Osteoblast (primary cell): ENCODE data around the gene MUS81. TPM values are rescaled to one million over a fixed set of nuclear protein-coding genes. Genes with fewer than 3 reads are reported as not detected.

ENCODE experiments used
- DNase-seq: peaks from one replicate; pipeline ENCODE4 v3.0.0; 2011; ENCODE audit warnings: low spot score, mixed read lengths; ENCODE audit not compliant: insufficient read length; ENCODE audit errors: missing footprints
- H2AFZ ChIP-seq: 2 replicates; pipeline ENCODE4 v1.6.0; 2011; ENCODE audit warnings: mild to moderate bottlenecking, low read length
- H3K27ac ChIP-seq: 2 replicates; pipeline ENCODE4 v1.5.1; 2011; ENCODE audit warnings: mild to moderate bottlenecking, low read depth, low read length, moderate library complexity
- H3K27me3 ChIP-seq: 2 replicates; pipeline ENCODE4 v1.6.0; 2012; ENCODE audit warnings: mild to moderate bottlenecking, control low read depth, inconsistent platforms, low read length, moderate library complexity; ENCODE audit not compliant: insufficient read depth
- H3K36me3 ChIP-seq: 2 replicates; pipeline ENCODE4 v1.5.1; 2011; ENCODE audit warnings: mild to moderate bottlenecking, low read length, control low read depth, moderate library complexity; ENCODE audit not compliant: insufficient read depth
- H3K4me1 ChIP-seq: 2 replicates; pipeline ENCODE4 v1.5.1; 2011; ENCODE audit warnings: mild to moderate bottlenecking, low read length, control low read depth, moderate library complexity; ENCODE audit not compliant: insufficient read depth
- H3K4me2 ChIP-seq: 2 replicates; pipeline ENCODE4 v1.6.0; 2011; ENCODE audit warnings: mild to moderate bottlenecking, low read length; ENCODE audit not compliant: insufficient read depth
- H3K4me3 ChIP-seq: fragments of 200-600 bp; sonication (generic); 3 replicates; pipeline ENCODE4 v1.5.1; 2012; ENCODE audit warnings: mild to moderate bottlenecking, low read length, inconsistent platforms; ENCODE audit not compliant: insufficient read depth
- H3K79me2 ChIP-seq: 2 replicates; pipeline ENCODE4 v1.6.0; 2012; ENCODE audit warnings: mild to moderate bottlenecking, low read length, control low read depth, inconsistent platforms; ENCODE audit not compliant: insufficient read depth
- H3K9me3 ChIP-seq: 2 replicates; pipeline ENCODE4 v1.5.1; 2011; ENCODE audit warnings: low read depth, low read length, control low read depth
- H4K20me1 ChIP-seq: 2 replicates; pipeline ENCODE4 v1.6.0; 2012; ENCODE audit warnings: mild to moderate bottlenecking, low read length, control low read depth; ENCODE audit not compliant: insufficient read depth
- CTCF ChIP-seq: IDR thresholded peaks from 2 replicates; pipeline ENCODE4 v1.5.1; 2011; ENCODE audit warnings: mild to moderate bottlenecking, low read depth, low read length, moderate library complexity; ENCODE audit errors: extremely low read depth
- total RNA-seq: library from RNA; depleted of rRNA; stranded (reverse); fragments of >200 nt; gene quantifications from 2 replicates; pipeline ENCODE4 v1.2.3, GENCODE V29; 2012

The MUS81 gene
- total RNA-seq, result 50.1 and 53.6 TPM in 2 replicates

- Histone ChIP-seq H3K79me2 (peaks cover 58% of the 10 kb centered on the region), H3K36me3 (peaks cover 50% of the 10 kb centered on the region)
Observed at GRCh38 chr11:65860278-65861164, at the start of gene MUS81. MUS81 (plus strand) TSS chr11:65860433; CDS start chr11:65860754, 321 bp downstream.

GRCh38 chr11:65811764-65812475, 48.3 kb upstream of the MUS81 start:
- H3K9me3 ChIP-seq, result no peaks in the 10 kb centered on the region
- TF ChIP-seq CTCF, result no peak
- no peaks in the 10 kb centered on the region for H4K20me1 ChIP-seq
- H3K27me3 ChIP-seq, result peaks cover 28% of the 10 kb centered on the region
- H3K27ac ChIP-seq, result no peak overlapping the region
- no peak overlapping the region for H3K4me2 ChIP-seq
- no peak overlapping the region for H3K4me3 ChIP-seq
- H3K79me2 ChIP-seq, result peaks cover 3% of the 10 kb centered on the region
- no peaks in the 10 kb centered on the region for H3K36me3 ChIP-seq
- H2AFZ ChIP-seq, result no peak overlapping the region
- no peak for DNase-seq
- peaks cover 13% of the 10 kb centered on the region for H3K4me1 ChIP-seq

More at GRCh38 chr11:65860278-65861164, at the start of gene MUS81:
- no peaks in the 10 kb centered on the region for H3K27me3 ChIP-seq
- DNase-seq, result peak; percentile 100
- H2AFZ ChIP-seq, result peak within 1 kb of the TSS; percentile 64
- peak; percentile 90 for TF ChIP-seq CTCF
- no peaks in the 10 kb centered on the region for H3K9me3 ChIP-seq
- H3K4me2 ChIP-seq, result peak within 1 kb of the TSS; percentile 99
- H3K27ac ChIP-seq, result peak within 1 kb of the TSS; percentile 82
- H4K20me1 ChIP-seq, result peaks cover 27% of the 10 kb centered on the region
- H3K4me3 ChIP-seq, result peak within 1 kb of the TSS; percentile 99
- H3K4me1 ChIP-seq, result peaks cover 44% of the 10 kb centered on the region

GRCh38 chr11:65814131-65814985, 45.9 kb upstream of the MUS81 start:
- Histone ChIP-seq H3K27ac (peak overlapping the region; percentile 44), H3K27me3 (peaks cover 11% of the 10 kb centered on the region), H3K36me3 (no peaks in the 10 kb centered on the region), H3K9me3 (no peaks in the 10 kb centered on the region), H3K79me2 (peaks cover 13% of the 10 kb centered on the region), H3K4me3 (no peak overlapping the region), H2AFZ (no peak overlapping the region), H4K20me1 (no peaks in the 10 kb centered on the region), H3K4me2 (peak overlapping the region; percentile 39), H3K4me1 (peaks cover 16% of the 10 kb centered on the region)
- no peak for DNase-seq
- TF ChIP-seq CTCF, result no peak
